ENCODE measurements around the gene SCP2.

Gene SCP2

GRCh38 chr1:52927212-52928014 lies at the start of gene SCP2:
SCP2 (plus strand) TSS chr1:52927276; CDS start chr1:52927397, 121 bp downstream.
- peak; percentile 88 for DNase-seq (ENCODE audit: low spot score)

- no peak for DNase-seq (ENCODE audit: low spot score)
Observed at GRCh38 chr1:52877554-52877953, 49.5 kb upstream of the SCP2 start.

GRCh38 chr1:52880206-52880605 lies 46.9 kb upstream of the SCP2 start:
- DNase-seq (ENCODE audit: low spot score): no peak

- DNase-seq (ENCODE audit: low spot score): no peak
Observed at GRCh38 chr1:52887483-52887882, 39.6 kb upstream of the SCP2 start.

GRCh38 chr1:52892424-52893215 lies 34.5 kb upstream of the SCP2 start:
- DNase-seq (ENCODE audit: low spot score): no peak

GRCh38 chr1:52899445-52899894 lies 27.6 kb upstream of the SCP2 start:
- DNase-seq (ENCODE audit: low spot score): no peak

- DNase-seq (ENCODE audit: low spot score): no peak
Observed at GRCh38 chr1:52900402-52900801, 26.7 kb upstream of the SCP2 start.

GRCh38 chr1:52901384-52901783 lies 25.7 kb upstream of the SCP2 start:
- DNase-seq (ENCODE audit: low spot score): no peak

- no peak for DNase-seq (ENCODE audit: low spot score)
Observed at GRCh38 chr1:52904208-52904926, 22.7 kb upstream of the SCP2 start.

- DNase-seq (ENCODE audit: low spot score): no peak
Observed at GRCh38 chr1:52904927-52905698, 22.0 kb upstream of the SCP2 start.

GRCh38 chr1:52906135-52906603 lies 20.9 kb upstream of the SCP2 start:
- no peak for DNase-seq (ENCODE audit: low spot score)

- no peak for DNase-seq (ENCODE audit: low spot score)
Observed at GRCh38 chr1:52907068-52907811, 19.8 kb upstream of the SCP2 start.

GRCh38 chr1:52907812-52908153 lies 19.3 kb upstream of the SCP2 start:
- no peak for DNase-seq (ENCODE audit: low spot score)

- DNase-seq (ENCODE audit: low spot score): no peak
Observed at GRCh38 chr1:52911541-52911940, 15.5 kb upstream of the SCP2 start.

- no peak for DNase-seq (ENCODE audit: low spot score)
Observed at GRCh38 chr1:52913014-52913413, 14.1 kb upstream of the SCP2 start.

- no peak for DNase-seq (ENCODE audit: low spot score)
Observed at GRCh38 chr1:52913537-52913936, 13.5 kb upstream of the SCP2 start.

- DNase-seq (ENCODE audit: low spot score): no peak
Observed at GRCh38 chr1:52914463-52914862, 12.6 kb upstream of the SCP2 start.

- no peak for DNase-seq (ENCODE audit: low spot score)
Observed at GRCh38 chr1:52915211-52915854, 11.7 kb upstream of the SCP2 start.

GRCh38 chr1:52915855-52916220 lies 11.2 kb upstream of the SCP2 start:
- DNase-seq (ENCODE audit: low spot score): peak; percentile 37

- DNase-seq (ENCODE audit: low spot score): peak; percentile 52
Observed at GRCh38 chr1:52916241-52916975, 10.7 kb upstream of the SCP2 start.

Data from left forelimb (tissue), 1 donor.